Caco-2 (cell line): ENCODE results near the gene KRT25. TPM values are rescaled to one million over a fixed set of nuclear protein-coding genes. Genes with fewer than 3 reads are reported as not detected.
A peak's percentile ranks its signal among the peaks of the same experiment; 100 is the strongest.

Experiments
- BruUV-seq: library from RNA; stranded (reverse); fragments of 400-500 nt; replicated peaks from 2 replicates; lab custom pipeline; 2021; lab: Mats Ljungman, UMichigan
- CTCF ChIA-PET: fragments of 300-600 bp; sonication (Branson Sonifier 250); formaldehyde crosslinking; loops from one replicate; lab custom pipeline; 2022; ENCODE audit warnings: antibody characterized with exemption; lab: Charles Lee
- POLR2A ChIA-PET: fragments of 300-600 bp; sonication (Branson Sonifier 250); formaldehyde crosslinking; loops from one replicate; lab custom pipeline; 2022; ENCODE audit warnings: antibody characterized with exemption; lab: Charles Lee
- DNase-seq, 2 experiments: peaks; one replicate each; pipeline versions ENCODE4 v3.0.0 to v3.0.0-alpha.2; 2020 to 2022
- H3K27me3 ChIP-seq: replicated peaks from 2 replicates; pipeline ENCODE4 v1.6.0; 2011; ENCODE audit warnings: low read length; ENCODE audit not compliant: control insufficient read depth, insufficient read depth
- H3K36me3 ChIP-seq: 2 replicates; pipeline ENCODE4 v1.5.1; 2011; ENCODE audit warnings: low read length; ENCODE audit not compliant: control insufficient read depth, insufficient read depth
- H3K4me1 ChIP-seq: fragments of 250-450 bp; sonication (Bioruptor Pico); 2 replicates; pipeline ENCODE4 v1.5.1; 2020; ENCODE audit warnings: mild to moderate bottlenecking
- H3K4me3 ChIP-seq: 2 replicates; pipeline ENCODE4 v1.5.1; 2011; ENCODE audit warnings: low read depth, mild to moderate bottlenecking, control low read depth, low read length
- H3K9me3 ChIP-seq: fragments of 250-450 bp; sonication (Bioruptor Pico); 2 replicates; pipeline ENCODE4 v1.5.1; 2020; ENCODE audit warnings: mild to moderate bottlenecking, moderate library complexity
- H3K27ac Mint-ChIP-seq: one replicate; pipeline ENCODE4 v1.8.0; 2022; ENCODE audit warnings: mixed read lengths; ENCODE audit not compliant: unreplicated experiment
- H3K27me3 Mint-ChIP-seq: one replicate; pipeline ENCODE4 v1.8.0; 2022; ENCODE audit warnings: mixed read lengths; ENCODE audit not compliant: insufficient read depth, unreplicated experiment
- H3K36me3 Mint-ChIP-seq: one replicate; pipeline ENCODE4 v1.8.0; 2022; ENCODE audit warnings: mild to moderate bottlenecking, mixed read lengths; ENCODE audit not compliant: insufficient read depth, unreplicated experiment
- H3K4me1 Mint-ChIP-seq: one replicate; pipeline ENCODE4 v1.8.0; 2022; ENCODE audit warnings: low read depth, mixed read lengths; ENCODE audit not compliant: unreplicated experiment
- H3K4me3 Mint-ChIP-seq: one replicate; pipeline ENCODE4 v1.8.0; 2022; ENCODE audit warnings: mild to moderate bottlenecking, moderate library complexity, mixed read lengths; ENCODE audit not compliant: unreplicated experiment
- H3K9me3 Mint-ChIP-seq: one replicate; pipeline ENCODE4 v1.8.0; 2022; ENCODE audit warnings: mixed read lengths; ENCODE audit not compliant: unreplicated experiment
- intact Hi-C: fragments of 100-400 bp; cut with micrococcal nuclease; formaldehyde crosslinking; loops from one replicate; pipeline ENCODE4 v1.10.0; 2022; ENCODE audit not compliant: unreplicated experiment
- total RNA-seq: library from RNA; stranded (reverse); gene quantifications from 2 replicates; pipeline ENCODE4 v1.2.3, GENCODE V29; 2022
- TF ChIP-seq, protein P1 (sequence below), 2 experiments: fragments of 200-600 bp in 1 of 2; IDR thresholded peaks; 1 replicate in 1 of 2; 2 replicates in 1 of 2; pipeline versions ENCODE4 v1.5.1 to v1.8.0; 2011 to 2022; ENCODE audit warnings: antibody characterized with exemption in 1 of 2, control low read depth in 1 of 2, inconsistent platforms in 1 of 2, low read depth in 1 of 2, low read length in 1 of 2, mild to moderate bottlenecking in 1 of 2, moderate library complexity in 1 of 2; ENCODE audit not compliant: insufficient read depth in 1 of 2, severe bottlenecking in 1 of 2, unreplicated experiment in 1 of 2

KRT25 gene
- total RNA-seq, 1 experiment from 2014 or later: not detected

DNA sequence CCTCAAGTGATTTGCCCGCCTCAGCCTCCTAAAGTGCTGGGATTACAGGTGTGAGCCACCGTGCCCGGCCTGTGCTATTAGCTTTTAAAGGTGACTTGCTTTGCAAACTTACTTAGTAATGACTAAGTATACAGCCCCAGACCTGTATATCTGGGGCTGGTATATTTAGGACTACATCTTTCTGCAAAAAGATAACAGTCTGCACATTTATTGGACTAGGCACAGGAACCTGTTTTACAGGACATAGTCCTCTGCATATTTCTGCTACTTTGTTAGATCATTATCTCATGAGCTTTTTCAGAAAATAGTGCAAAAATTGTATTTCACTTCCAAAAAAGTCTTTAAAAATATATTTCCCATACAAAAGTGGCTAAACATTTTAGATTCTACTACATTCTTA is 52.9 kb downstream of the KRT25 start:
- no peaks in the 10 kb centered on the region for H3K36me3 Mint-ChIP-seq
- peak; percentile 46 to 61 for DNase-seq
- H3K36me3 ChIP-seq: no peaks in the 10 kb centered on the region
- peaks cover 23% of the 10 kb centered on the region for H3K4me1 Mint-ChIP-seq
- peak overlapping the region; percentile 44 for H3K4me3 Mint-ChIP-seq
- intact Hi-C loops: loop anchor here (2.0 kb wide), 1 partner anchor 53 kb away; no protein-coding TSS in a partner anchor
- ChIA-PET CTCF (interaction anchor here (0.6 to 1.6 kb wide), 2 partner anchors 86 to 87 kb away, joined by 3 to 6 read pairs; no protein-coding TSS in a partner anchor), POLR2A (interaction anchor here (0.6 kb wide), 1 partner anchor 76 kb away, joined by 3 read pairs; no protein-coding TSS in a partner anchor)
- TF ChIP-seq, protein P1, sequence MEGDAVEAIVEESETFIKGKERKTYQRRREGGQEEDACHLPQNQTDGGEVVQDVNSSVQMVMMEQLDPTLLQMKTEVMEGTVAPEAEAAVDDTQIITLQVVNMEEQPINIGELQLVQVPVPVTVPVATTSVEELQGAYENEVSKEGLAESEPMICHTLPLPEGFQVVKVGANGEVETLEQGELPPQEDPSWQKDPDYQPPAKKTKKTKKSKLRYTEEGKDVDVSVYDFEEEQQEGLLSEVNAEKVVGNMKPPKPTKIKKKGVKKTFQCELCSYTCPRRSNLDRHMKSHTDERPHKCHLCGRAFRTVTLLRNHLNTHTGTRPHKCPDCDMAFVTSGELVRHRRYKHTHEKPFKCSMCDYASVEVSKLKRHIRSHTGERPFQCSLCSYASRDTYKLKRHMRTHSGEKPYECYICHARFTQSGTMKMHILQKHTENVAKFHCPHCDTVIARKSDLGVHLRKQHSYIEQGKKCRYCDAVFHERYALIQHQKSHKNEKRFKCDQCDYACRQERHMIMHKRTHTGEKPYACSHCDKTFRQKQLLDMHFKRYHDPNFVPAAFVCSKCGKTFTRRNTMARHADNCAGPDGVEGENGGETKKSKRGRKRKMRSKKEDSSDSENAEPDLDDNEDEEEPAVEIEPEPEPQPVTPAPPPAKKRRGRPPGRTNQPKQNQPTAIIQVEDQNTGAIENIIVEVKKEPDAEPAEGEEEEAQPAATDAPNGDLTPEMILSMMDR (IDR thresholded peaks at IDR 0.05; ENCODE audit: insufficient read depth in 1 of 2, low read depth in 1 of 2, low read length in 1 of 2, severe bottlenecking in 1 of 2, unreplicated experiment in 1 of 2): no peak
- no peaks in the 10 kb centered on the region for H3K27me3 Mint-ChIP-seq
- peaks cover 21% of the 10 kb centered on the region for H3K4me1 ChIP-seq
- H3K9me3 ChIP-seq: no peaks in the 10 kb centered on the region
- no TSS peak for BruUV-seq
- no peaks in the 10 kb centered on the region for H3K27me3 ChIP-seq
- H3K9me3 Mint-ChIP-seq: no peaks in the 10 kb centered on the region
- peak overlapping the region; percentile 86 for H3K27ac Mint-ChIP-seq
- H3K4me3 ChIP-seq: no peak overlapping the region

GRCh38 chr17:40699853-40700252 is 55.3 kb downstream of the KRT25 start:
- peaks cover 45% of the 10 kb centered on the region for H3K4me1 ChIP-seq
- TF ChIP-seq, protein P1 (IDR thresholded peaks at IDR 0.05; ENCODE audit: insufficient read depth in 1 of 2, low read depth in 1 of 2, low read length in 1 of 2, severe bottlenecking in 1 of 2, unreplicated experiment in 1 of 2): no peak
- H3K27me3 Mint-ChIP-seq: no peaks in the 10 kb centered on the region
- no peak overlapping the region for H3K27ac Mint-ChIP-seq
- H3K9me3 ChIP-seq: no peaks in the 10 kb centered on the region
- no TSS peak for BruUV-seq
- no peaks in the 10 kb centered on the region for H3K36me3 Mint-ChIP-seq
- no peak overlapping the region for H3K4me3 Mint-ChIP-seq
- no peaks in the 10 kb centered on the region for H3K9me3 Mint-ChIP-seq
- ChIA-PET POLR2A (interaction anchor here (0.6 kb wide), 1 partner anchor 74 kb away, joined by 3 read pairs; no protein-coding TSS in a partner anchor), CTCF (interaction anchor here (0.6 kb wide), 1 partner anchor 224 kb away, joined by 3 read pairs; no protein-coding TSS in a partner anchor)
- no peak for DNase-seq
- intact Hi-C loops: no loop called here
- no peaks in the 10 kb centered on the region for H3K27me3 ChIP-seq
- H3K4me1 Mint-ChIP-seq: peaks cover 36% of the 10 kb centered on the region
- H3K36me3 ChIP-seq: no peaks in the 10 kb centered on the region
- H3K4me3 ChIP-seq: no peak overlapping the region

DNA sequence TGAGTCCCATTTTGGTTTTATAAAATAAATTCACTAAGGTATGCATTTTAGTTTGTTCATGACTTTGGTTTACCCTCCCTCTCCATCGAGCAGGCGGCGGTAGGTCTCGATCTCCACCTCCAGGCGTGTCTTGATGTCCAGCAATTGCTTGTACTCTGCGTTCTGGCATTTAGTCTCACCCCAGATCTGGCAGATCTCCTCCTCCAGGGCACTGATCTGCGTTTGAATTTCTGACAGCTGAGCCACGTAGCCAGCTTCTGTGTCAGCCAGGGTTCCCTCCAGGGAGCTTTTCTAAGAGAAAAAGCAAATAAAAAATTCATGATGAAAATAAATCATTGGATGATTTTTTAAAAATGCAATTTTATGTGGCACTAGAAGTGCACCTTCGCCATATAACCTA is 55.8 kb downstream of the KRT25 start:
- intact Hi-C loops: no loop called here

More for the DNA sequence above, 55.8 kb downstream of the KRT25 start:
- no peaks in the 10 kb centered on the region for H3K27me3 ChIP-seq
- Mint-ChIP-seq H3K9me3 (no peaks in the 10 kb centered on the region), H3K4me3 (no peak overlapping the region), H3K27me3 (no peaks in the 10 kb centered on the region), H3K4me1 (peaks cover 41% of the 10 kb centered on the region), H3K36me3 (no peaks in the 10 kb centered on the region), H3K27ac (no peak overlapping the region)
- H3K9me3 ChIP-seq: no peaks in the 10 kb centered on the region
- peaks cover 50% of the 10 kb centered on the region for H3K4me1 ChIP-seq
- H3K36me3 ChIP-seq: no peaks in the 10 kb centered on the region
- ChIA-PET CTCF (interaction anchor here (0.6 kb wide), 1 partner anchor 54 kb away, joined by 3 read pairs; no protein-coding TSS in a partner anchor), POLR2A (interaction anchor here (0.6 kb wide), 1 partner anchor 74 kb away, joined by 3 read pairs; no protein-coding TSS in a partner anchor)
- DNase-seq: no peak
- no peak overlapping the region for H3K4me3 ChIP-seq
- TF ChIP-seq, protein P1 (IDR thresholded peaks at IDR 0.05; ENCODE audit: insufficient read depth in 1 of 2, low read depth in 1 of 2, low read length in 1 of 2, severe bottlenecking in 1 of 2, unreplicated experiment in 1 of 2): no peak
- no TSS peak for BruUV-seq

Other genes starting within 250 kb of the KRT25 start
- not detected in 2 replicates for gene CCR7, start 189.9 kb downstream of the KRT25 start, total RNA-seq
- 126 and 132 TPM in 2 replicates for gene SMARCE1, start 107.5 kb downstream of the KRT25 start, total RNA-seq
- gene KRT222, start 90.2 kb downstream of the KRT25 start, total RNA-seq: not detected in 2 replicates
- 0.16 TPM in 1 of 2 replicates, not detected in the other for gene KRT24, start 51.6 kb downstream of the KRT25 start, total RNA-seq
- not detected in 2 replicates for gene KRT26, start 16.9 kb upstream of the KRT25 start, total RNA-seq
- not detected in 2 replicates for gene KRT27, start 27.2 kb upstream of the KRT25 start, total RNA-seq
- not detected in 2 replicates for gene KRT28, start 44.6 kb upstream of the KRT25 start, total RNA-seq
- gene KRT10, start 67.3 kb upstream of the KRT25 start, total RNA-seq: 48.3 and 48.6 TPM in 2 replicates
- gene KRT12, start 111.9 kb upstream of the KRT25 start, total RNA-seq: not detected in 2 replicates
- gene KRT20, start 129.9 kb upstream of the KRT25 start, total RNA-seq: 0.53 and 1.0 TPM in 2 replicates
- gene KRT23, start 182.3 kb upstream of the KRT25 start, total RNA-seq: 43.6 and 47.1 TPM in 2 replicates
- not detected in 2 replicates for gene KRT39, start 211.6 kb upstream of the KRT25 start, total RNA-seq
- gene KRT40, start 229.0 kb upstream of the KRT25 start, total RNA-seq: not detected in 2 replicates
- not detected in 2 replicates for gene KRTAP3-3, start 238.8 kb upstream of the KRT25 start, total RNA-seq
- not detected in 2 replicates for gene KRTAP3-2, start 244.6 kb upstream of the KRT25 start, total RNA-seq